T-helper 1 cell treated with Interleukin-12 subunit alpha and Interleukin-12 subunit beta and Interleukin-4 antibody, amounts not matched to agents 30 μg/mL and 1 μg/mL, for 36 hours (primary cell): ENCODE data around the gene MYH9.

Source experiments
- H3K27ac Mint-ChIP-seq: one replicate; pipeline ENCODE4 v1.8.0; 2021; ENCODE audit warnings: mild to moderate bottlenecking, mixed read lengths
- H3K27me3 Mint-ChIP-seq: one replicate; pipeline ENCODE4 v1.8.0; 2021; ENCODE audit warnings: low read depth, mixed read lengths
- H3K36me3 Mint-ChIP-seq: one replicate; pipeline ENCODE4 v1.8.0; 2021; ENCODE audit warnings: low read depth, mixed read lengths
- H3K4me1 Mint-ChIP-seq: one replicate; pipeline ENCODE4 v1.8.0; 2021; ENCODE audit warnings: low read depth, mixed read lengths
- H3K4me3 Mint-ChIP-seq: one replicate; pipeline ENCODE4 v1.8.0; 2021; ENCODE audit warnings: mild to moderate bottlenecking, moderate library complexity, mixed read lengths
- H3K9me3 Mint-ChIP-seq: one replicate; pipeline ENCODE4 v1.8.0; 2021; ENCODE audit warnings: mixed read lengths

The MYH9 gene

GRCh38 chr22:36233796-36234195, 154.0 kb downstream of the MYH9 start:
- H3K9me3 Mint-ChIP-seq: peaks cover 10% of the 10 kb centered on the region
- H3K27me3 Mint-ChIP-seq: no peaks in the 10 kb centered on the region
- peaks cover 84% of the 10 kb centered on the region for H3K36me3 Mint-ChIP-seq
- peak overlapping the region; percentile 16 for H3K27ac Mint-ChIP-seq
- H3K4me1 Mint-ChIP-seq: peaks cover 52% of the 10 kb centered on the region
- H3K4me3 Mint-ChIP-seq: no peak overlapping the region

DNA sequence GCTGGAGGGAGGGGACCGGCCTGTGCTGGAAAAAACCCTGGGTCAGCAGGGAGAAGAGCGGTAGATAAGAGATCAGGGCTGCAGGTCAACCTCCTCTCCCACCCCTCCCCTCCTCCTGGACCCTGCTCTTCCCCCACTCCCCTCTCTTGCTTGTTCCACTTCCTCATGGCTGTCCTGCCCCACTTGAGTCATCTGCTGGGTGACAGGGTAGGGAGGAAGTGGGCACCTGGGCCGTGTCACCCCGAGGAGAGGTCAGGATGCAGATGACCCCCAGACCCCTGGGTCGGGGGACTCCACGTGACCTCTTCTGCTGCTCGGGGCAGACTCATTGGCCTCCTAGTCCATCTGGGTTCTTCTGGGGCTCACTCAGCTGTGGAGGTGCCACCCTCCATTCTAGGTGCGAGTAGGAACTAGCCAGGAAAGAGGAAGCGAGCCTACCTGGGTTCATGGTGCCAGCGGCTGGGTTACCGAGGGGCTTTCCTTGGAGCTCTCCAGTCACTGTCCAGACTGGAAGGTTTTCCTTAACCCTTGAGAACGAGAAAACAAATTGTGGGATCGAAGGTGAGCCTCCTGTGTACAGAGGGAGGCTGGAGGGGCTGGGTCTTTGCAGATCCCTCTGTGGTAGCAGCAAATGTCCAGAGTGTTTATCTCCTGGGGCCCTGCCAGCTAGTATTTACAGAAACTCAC, 154.9 kb downstream of the MYH9 start:
- Mint-ChIP-seq H3K27ac (no peak overlapping the region), H3K9me3 (peaks cover 10% of the 10 kb centered on the region), H3K4me1 (peaks cover 47% of the 10 kb centered on the region), H3K27me3 (no peaks in the 10 kb centered on the region), H3K4me3 (no peak overlapping the region), H3K36me3 (peaks cover 85% of the 10 kb centered on the region)
